H9 (cell line): ENCODE results near the gene MMD2. TPM values are rescaled to one million over a fixed set of nuclear protein-coding genes. Genes with fewer than 3 reads are reported as not detected.
"Not testable (repeated sequence)": the region's sequence is repeated elsewhere in the genome, so short reads cannot be mapped to it uniquely, and the experiment has no call there.

Source experiments
- DNase-seq: peaks from one replicate; pipeline ENCODE4 v3.0.0-alpha.2; 2017
- H2AFZ ChIP-seq: one replicate; pipeline ENCODE4 v1.6.1; 2013; ENCODE audit warnings: mild to moderate bottlenecking, low read length, control low read depth, moderate library complexity
- H2AK5ac ChIP-seq: 2 replicates; pipeline ENCODE4 v1.6.1; 2013; ENCODE audit warnings: low read length, control low read depth, mixed read lengths; ENCODE audit not compliant: insufficient read length
- H2BK120ac ChIP-seq: one replicate; pipeline ENCODE4 v1.6.1; 2013; ENCODE audit warnings: low read depth, mild to moderate bottlenecking, low read length, control low read depth, inconsistent platforms; ENCODE audit not compliant: poor library complexity, severe bottlenecking
- H2BK12ac ChIP-seq: 2 replicates; pipeline ENCODE4 v1.6.1; 2013; ENCODE audit warnings: low read length, control low read depth, mixed read lengths, low read depth; ENCODE audit not compliant: insufficient read length
- H2BK15ac ChIP-seq: 2 replicates; pipeline ENCODE4 v1.6.1; 2013; ENCODE audit warnings: low read depth, low read length, control low read depth
- H2BK20ac ChIP-seq: one replicate; pipeline ENCODE4 v1.6.1; 2013; ENCODE audit warnings: low read depth, mild to moderate bottlenecking, low read length, control low read depth, inconsistent platforms; ENCODE audit not compliant: poor library complexity, severe bottlenecking
- H2BK5ac ChIP-seq: 2 replicates; pipeline ENCODE4 v1.6.1; 2013; ENCODE audit warnings: low read length, control low read depth, mixed read lengths; ENCODE audit not compliant: insufficient read length
- H3K14ac ChIP-seq: 2 replicates; pipeline ENCODE4 v1.6.1; 2013; ENCODE audit warnings: low read length, control low read depth; ENCODE audit not compliant: insufficient read depth
- H3K18ac ChIP-seq: 2 replicates; pipeline ENCODE4 v1.6.1; 2013; ENCODE audit warnings: low read depth, mild to moderate bottlenecking, mixed read lengths, low read length, control low read depth; ENCODE audit not compliant: insufficient read length
- H3K23ac ChIP-seq: 2 replicates; pipeline ENCODE4 v1.6.1; 2013; ENCODE audit warnings: low read length, control low read depth, mixed read lengths, low read depth; ENCODE audit not compliant: insufficient read length
- H3K23me2 ChIP-seq: 2 replicates; pipeline ENCODE4 v1.6.1; 2013; ENCODE audit warnings: low read depth, mild to moderate bottlenecking, mixed read lengths, low read length, control low read depth; ENCODE audit not compliant: insufficient read length, poor library complexity, severe bottlenecking
- H3K27ac ChIP-seq: 2 replicates; pipeline ENCODE4 v1.5.1; 2013; ENCODE audit warnings: low read length, control low read depth, mixed read lengths, low read depth; ENCODE audit not compliant: insufficient read length
- H3K27me3 ChIP-seq: 2 replicates; pipeline ENCODE4 v1.6.1; 2013; ENCODE audit warnings: low read length, control low read depth, inconsistent platforms; ENCODE audit not compliant: insufficient read depth
- H3K4ac ChIP-seq: 2 replicates; pipeline ENCODE4 v1.6.1; 2013; ENCODE audit warnings: low read depth, mild to moderate bottlenecking, control low read depth, inconsistent platforms, low read length, moderate library complexity
- H3K4me1 ChIP-seq: 2 replicates; pipeline ENCODE4 v1.6.1; 2013; ENCODE audit warnings: low read length, control low read depth, inconsistent platforms; ENCODE audit not compliant: insufficient read depth
- H3K4me2 ChIP-seq: 2 replicates; pipeline ENCODE4 v1.6.1; 2013; ENCODE audit warnings: low read length, control low read depth, mixed read lengths; ENCODE audit not compliant: insufficient read length, insufficient read depth
- H3K56ac ChIP-seq: 2 replicates; pipeline ENCODE4 v1.6.1; 2013; ENCODE audit warnings: low read depth, mild to moderate bottlenecking, mixed read lengths, low read length, control low read depth; ENCODE audit not compliant: insufficient read length
- H3K79me1 ChIP-seq: 2 replicates; pipeline ENCODE4 v1.6.1; 2013; ENCODE audit warnings: low read depth, mild to moderate bottlenecking, moderate library complexity, low read length, control low read depth, inconsistent platforms; ENCODE audit not compliant: insufficient read depth, poor library complexity, severe bottlenecking
- H3K79me2 ChIP-seq: 2 replicates; pipeline ENCODE4 v1.6.1; 2013; ENCODE audit warnings: low read length, control low read depth, inconsistent platforms; ENCODE audit not compliant: insufficient read depth
- H3K9ac ChIP-seq: 2 replicates; pipeline ENCODE4 v1.6.1; 2013; ENCODE audit warnings: low read length, control low read depth, mixed read lengths; ENCODE audit not compliant: insufficient read length; ENCODE audit errors: extremely low read depth
- H3K9me3 ChIP-seq: one replicate; pipeline ENCODE4 v1.6.1; 2013; ENCODE audit warnings: low read depth, low read length, inconsistent platforms; ENCODE audit not compliant: control insufficient read depth
- H3T11ph ChIP-seq: one replicate; pipeline ENCODE4 v1.6.1; 2013; ENCODE audit warnings: mild to moderate bottlenecking, low read length, control low read depth, inconsistent platforms
- H4K20me1 ChIP-seq: one replicate; pipeline ENCODE4 v1.6.1; 2013; ENCODE audit not compliant: control insufficient read depth, insufficient read length, insufficient read depth
- H4K5ac ChIP-seq: 2 replicates; pipeline ENCODE4 v1.6.1; 2013; ENCODE audit warnings: low read depth, mild to moderate bottlenecking, mixed read lengths, low read length, control low read depth; ENCODE audit not compliant: insufficient read length
- H4K8ac ChIP-seq: replicated peaks from 2 replicates; pipeline ENCODE4 v1.6.1; 2013; ENCODE audit warnings: low read length, control low read depth, mixed read lengths, low read depth; ENCODE audit not compliant: insufficient read length
- H4K91ac ChIP-seq: 2 replicates; pipeline ENCODE4 v1.6.1; 2013; ENCODE audit warnings: low read depth, mild to moderate bottlenecking, moderate library complexity, mixed read lengths, low read length, control low read depth; ENCODE audit not compliant: insufficient read length
- H3K27ac Mint-ChIP-seq, 3 experiments: 2 replicates in 2 of 3; 3 replicates in 1 of 3; pipeline ENCODE4 v1.8.0; 2020 to 2021; ENCODE audit warnings: mixed read lengths in 3 of 3, mild to moderate bottlenecking in 1 of 3, moderate library complexity in 1 of 3
- H3K27me3 Mint-ChIP-seq: 2 replicates; pipeline ENCODE4 v1.8.0; 2021; ENCODE audit warnings: low read depth, mild to moderate bottlenecking, moderate library complexity, mixed read lengths
- H3K36me3 Mint-ChIP-seq, 3 experiments: 2 replicates in 2 of 3; 3 replicates in 1 of 3; pipeline ENCODE4 v1.8.0; 2020 to 2021; ENCODE audit warnings: low read depth in 3 of 3, mixed read lengths in 3 of 3; ENCODE audit not compliant: insufficient read depth in 1 of 3
- H3K4me1 Mint-ChIP-seq, 2 experiments: 2 replicates each; pipeline ENCODE4 v1.8.0; 2020; ENCODE audit warnings: mixed read lengths in 2 of 2
- H3K4me3 Mint-ChIP-seq, 2 experiments: 2 replicates in 1 of 2; 3 replicates in 1 of 2; pipeline ENCODE4 v1.8.0; 2020 to 2021; ENCODE audit warnings: mild to moderate bottlenecking in 2 of 2, mixed read lengths in 2 of 2, moderate library complexity in 1 of 2
- H3K9me3 Mint-ChIP-seq, 2 experiments: 2 replicates in 1 of 2; 3 replicates in 1 of 2; pipeline ENCODE4 v1.8.0; 2020; ENCODE audit warnings: mild to moderate bottlenecking in 2 of 2, mixed read lengths in 2 of 2, moderate library complexity in 1 of 2
- WGBS: extraction: QIAGEN DNeasy Blood & Tissue Kit; methylation state at CpG from one replicate; pipeline ENCODE4 v1.1.7; 2013; ENCODE audit warnings: missing lambda C conversion rate, low lambda C conversion rate, mixed read lengths; ENCODE audit not compliant: insufficient read length; ENCODE audit errors: extremely low coverage; 5-methylcytosine and 5-hydroxymethylcytosine counted together
- total RNA-seq: library from RNA; stranded (reverse); gene quantifications from 2 replicates; pipeline ENCODE4 v1.2.1, GENCODE V29; 2021
- TF ChIP-seq, protein P1 (sequence below): fragments of 200-600 bp; sonication (generic); conservative IDR thresholded peaks from 3 replicates; pipeline ENCODE4 v1.8.0; 2021; ENCODE audit warnings: antibody characterized with exemption, mild to moderate bottlenecking

MMD2 gene
- total RNA-seq, 1 experiment from 2014 or later: 0.20 TPM

DNA sequence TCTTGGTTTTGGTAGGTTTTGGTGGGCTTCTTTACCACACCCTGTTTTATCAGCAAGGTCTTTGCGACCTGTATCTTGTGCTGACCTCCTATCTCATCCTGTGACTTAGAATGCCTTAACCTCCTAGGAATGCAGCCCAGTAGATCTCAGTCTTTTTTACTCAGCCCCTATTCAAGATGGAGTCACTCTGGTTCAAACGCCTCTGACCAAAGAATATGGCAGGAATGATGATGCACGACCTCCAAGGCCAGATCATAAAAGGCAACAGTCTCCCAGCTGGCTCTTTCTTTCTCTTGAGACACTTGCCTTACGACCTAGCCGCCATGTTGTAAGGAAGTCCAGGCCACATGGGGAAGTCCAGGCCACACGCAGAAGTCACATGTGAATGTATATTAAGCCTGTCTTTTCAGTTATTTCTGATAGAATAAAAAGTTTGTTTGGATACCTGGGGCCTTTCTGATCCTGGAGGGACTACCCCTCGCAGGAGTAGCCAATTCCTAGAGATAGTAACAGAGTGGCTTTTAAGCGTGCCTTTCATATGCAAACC, 65.0 kb downstream of the MMD2 start:
- Histone ChIP-seq H3K79me1 (no peaks in the 10 kb centered on the region), H3K14ac (no peak overlapping the region)

DNA sequence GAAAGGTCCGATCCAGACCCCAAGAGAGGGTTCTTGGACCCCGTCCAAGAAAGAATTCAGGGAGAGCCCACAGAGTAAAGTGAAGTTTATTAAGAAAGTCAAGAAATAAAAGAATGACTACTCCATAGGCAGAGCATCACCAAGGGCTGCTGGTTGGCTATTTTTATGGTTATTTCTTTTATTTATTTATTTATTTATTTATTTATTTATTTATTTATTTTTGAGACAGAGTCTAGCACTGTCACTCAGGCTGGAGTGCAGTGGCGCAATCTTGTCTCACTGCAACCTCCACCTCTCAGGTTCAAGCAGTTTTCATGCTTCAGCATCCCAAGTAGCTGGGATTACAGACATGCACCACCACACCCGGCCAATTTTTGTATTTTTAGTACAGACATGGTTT, 65.8 kb downstream of the MMD2 start:
- not testable (repeated sequence) for H3K9me3 Mint-ChIP-seq, H3K9ac ChIP-seq
- H3K4me1 Mint-ChIP-seq: peaks cover 10 to 11% of the 10 kb centered on the region in 2 experiments; a peak in 3 of 4 replicates

More for the DNA sequence above, 65.0 kb downstream of the MMD2 start:
- Mint-ChIP-seq H3K4me3 (no peak overlapping the region), H3K27me3 (peaks cover 4% of the 10 kb centered on the region), H3K36me3 (peaks cover 0 to 6% (median 3%) of the 10 kb centered on the region in 3 experiments; a peak in 4 of 7 replicates), H3K9me3 (peaks cover 5 to 8% of the 10 kb centered on the region in 2 experiments; a peak in 2 of 5 replicates), H3K27ac (no peak overlapping the region), H3K4me1 (peaks cover 10 to 11% of the 10 kb centered on the region in 2 experiments; a peak in 3 of 4 replicates)
- no peak overlapping the region for H4K5ac ChIP-seq
- H3K27ac ChIP-seq: no peak overlapping the region
- no peak for DNase-seq
- H3T11ph ChIP-seq: no peak overlapping the region
- TF ChIP-seq, protein P1, sequence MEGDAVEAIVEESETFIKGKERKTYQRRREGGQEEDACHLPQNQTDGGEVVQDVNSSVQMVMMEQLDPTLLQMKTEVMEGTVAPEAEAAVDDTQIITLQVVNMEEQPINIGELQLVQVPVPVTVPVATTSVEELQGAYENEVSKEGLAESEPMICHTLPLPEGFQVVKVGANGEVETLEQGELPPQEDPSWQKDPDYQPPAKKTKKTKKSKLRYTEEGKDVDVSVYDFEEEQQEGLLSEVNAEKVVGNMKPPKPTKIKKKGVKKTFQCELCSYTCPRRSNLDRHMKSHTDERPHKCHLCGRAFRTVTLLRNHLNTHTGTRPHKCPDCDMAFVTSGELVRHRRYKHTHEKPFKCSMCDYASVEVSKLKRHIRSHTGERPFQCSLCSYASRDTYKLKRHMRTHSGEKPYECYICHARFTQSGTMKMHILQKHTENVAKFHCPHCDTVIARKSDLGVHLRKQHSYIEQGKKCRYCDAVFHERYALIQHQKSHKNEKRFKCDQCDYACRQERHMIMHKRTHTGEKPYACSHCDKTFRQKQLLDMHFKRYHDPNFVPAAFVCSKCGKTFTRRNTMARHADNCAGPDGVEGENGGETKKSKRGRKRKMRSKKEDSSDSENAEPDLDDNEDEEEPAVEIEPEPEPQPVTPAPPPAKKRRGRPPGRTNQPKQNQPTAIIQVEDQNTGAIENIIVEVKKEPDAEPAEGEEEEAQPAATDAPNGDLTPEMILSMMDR: no peak
- H2BK120ac ChIP-seq: no peak overlapping the region
- H3K27me3 ChIP-seq: no peaks in the 10 kb centered on the region
- H3K4me1 ChIP-seq: no peaks in the 10 kb centered on the region; the same call in 1 of the 2 replicates
- H2BK12ac ChIP-seq: no peak overlapping the region
- H3K79me2 ChIP-seq: no peaks in the 10 kb centered on the region
- no CpG with 5 or more reads among the region's 8 CpGs for WGBS
- H3K4ac ChIP-seq: no peak overlapping the region
- H3K9me3 ChIP-seq: no peaks in the 10 kb centered on the region
- H3K56ac ChIP-seq: no peak overlapping the region
- no peak overlapping the region for H2BK5ac ChIP-seq
- no peak overlapping the region for H4K8ac ChIP-seq
- H2AK5ac ChIP-seq: no peak overlapping the region
- H2AFZ ChIP-seq: no peak overlapping the region
- no peaks in the 10 kb centered on the region for H3K23me2 ChIP-seq
- no peak overlapping the region for H3K23ac ChIP-seq
- no peak overlapping the region for H3K9ac ChIP-seq
- no peak overlapping the region for H4K91ac ChIP-seq
- no peak overlapping the region for H2BK15ac ChIP-seq
- H2BK20ac ChIP-seq: no peak overlapping the region
- no peak overlapping the region for H3K4me2 ChIP-seq
- no peaks in the 10 kb centered on the region for H4K20me1 ChIP-seq
- no peak overlapping the region for H3K18ac ChIP-seq

More for the DNA sequence above, 65.8 kb downstream of the MMD2 start:
- not testable (repeated sequence) for H3K36me3 Mint-ChIP-seq, H4K91ac ChIP-seq, H3K4me2 ChIP-seq, H3K27ac ChIP-seq, H3K79me2 ChIP-seq, DNase-seq, H3K27me3 Mint-ChIP-seq, H4K8ac ChIP-seq, H3K23ac ChIP-seq, H3T11ph ChIP-seq, H4K5ac ChIP-seq, H2BK5ac ChIP-seq, H2BK20ac ChIP-seq, H3K27ac Mint-ChIP-seq, H3K4ac ChIP-seq, H3K14ac ChIP-seq, H2AFZ ChIP-seq, H2BK120ac ChIP-seq, H2BK12ac ChIP-seq, H3K23me2 ChIP-seq, H2AK5ac ChIP-seq, H3K27me3 ChIP-seq, H4K20me1 ChIP-seq, H3K9me3 ChIP-seq, H3K18ac ChIP-seq, H3K4me3 Mint-ChIP-seq, H3K56ac ChIP-seq, H2BK15ac ChIP-seq, H3K4me1 ChIP-seq, H3K79me1 ChIP-seq
- no CpG with 5 or more reads among the region's 4 CpGs for WGBS
